Measurements from ENCODE around the gene RPH3AL. TPM values are rescaled to one million over a fixed set of nuclear protein-coding genes. Genes with fewer than 3 reads are reported as not detected.

RPH3AL gene
- total and polyA plus RNA-seq, 10 of the 15 experiments (the other 5 are each of a cell fraction or from before 2014, with no cell fraction given) = 0.04 to 1.2 (median 0.47) TPM; not detected in 2

DNA sequence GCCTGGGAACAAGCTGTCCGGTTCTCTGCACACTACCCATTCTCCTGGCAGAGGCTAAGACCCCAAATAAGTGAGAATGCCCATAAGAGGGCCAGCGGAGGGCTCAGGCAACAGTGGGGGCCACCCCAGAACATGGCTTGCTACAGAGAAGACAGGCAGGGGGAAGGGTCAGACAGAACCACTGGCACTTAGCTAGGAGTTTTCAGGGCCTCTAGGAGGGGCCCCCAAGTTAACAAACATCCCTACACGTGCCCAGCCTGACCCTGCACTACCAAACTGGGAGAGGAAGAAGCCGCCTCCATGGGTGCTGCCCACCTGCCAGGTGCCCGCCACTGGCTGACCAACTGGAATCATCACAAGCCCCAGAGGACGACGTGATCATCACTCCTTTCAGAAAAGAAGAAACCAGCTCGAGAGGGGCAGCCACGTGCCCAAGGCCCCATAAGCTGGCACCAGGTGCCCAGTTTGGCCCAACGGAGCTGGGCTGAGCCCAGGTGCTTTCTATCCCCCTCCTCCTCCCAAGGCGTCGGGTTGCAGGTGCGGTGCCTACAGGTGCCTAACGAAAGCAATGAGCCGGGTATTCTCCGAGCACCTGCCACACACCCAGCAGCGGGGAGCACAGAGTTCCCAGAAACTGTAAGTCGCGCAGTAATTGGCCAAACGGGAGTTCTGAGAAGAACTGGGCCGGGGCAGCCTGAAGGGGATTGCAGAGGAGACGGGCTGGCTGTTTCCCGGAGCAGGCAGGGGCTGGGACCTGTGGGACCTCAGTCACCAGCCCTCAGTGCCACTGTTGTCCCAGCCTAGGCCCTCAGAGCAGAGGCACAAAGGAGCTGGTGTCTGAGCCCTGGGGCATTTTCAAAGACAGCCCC lies 13.2 kb downstream of the RPH3AL start:
- in situ Hi-C loops (cut with MboI) = no loop called here
- Histone ChIP-seq H3K9ac (ENCODE audit: control insufficient read depth, insufficient read depth, low read length) (no peak overlapping the region), H3K4me3 (no peak overlapping the region), H3K4me1 (ENCODE audit: control insufficient read depth, insufficient read depth, low read length) (no peaks in the 10 kb centered on the region; the same call in 1 of the 2 replicates), H3K9me3 (replicated peaks; ENCODE audit: control insufficient read depth, insufficient read depth, low read length) (no peaks in the 10 kb centered on the region; the same call in 2 of the 3 replicates), H3K36me3 (ENCODE audit: control insufficient read depth in 2 of 2, insufficient read depth in 2 of 2, low read length in 1 of 2) (no peaks in the 10 kb centered on the region), H3K27me3 (replicated peaks in 1 of 2; ENCODE audit: control insufficient read depth in 2 of 2, insufficient read depth in 2 of 2, low read length in 1 of 2) (no peaks in the 10 kb centered on the region; a peak in 1 of 4 replicates), H4K20me1 (ENCODE audit: control insufficient read depth, insufficient read depth) (no peaks in the 10 kb centered on the region), H3K4me2 (ENCODE audit: control insufficient read depth, insufficient read depth) (no peak overlapping the region), H3K79me2 (ENCODE audit: control insufficient read depth, insufficient read depth, low read length) (no peaks in the 10 kb centered on the region), H2AFZ (ENCODE audit: control insufficient read depth, low read depth, low read length) (no peak overlapping the region), H3K27ac (ENCODE audit: control insufficient read depth, insufficient read depth) (no peak overlapping the region)
- intact Hi-C loops (cut with micrococcal nuclease; ENCODE audit: unreplicated experiment) = no loop called here
- POLR2A ChIA-PET = no interaction called here
- no TSS peak for BruUV-seq (replicated peaks)
- TF ChIP-seq, protein P1, sequence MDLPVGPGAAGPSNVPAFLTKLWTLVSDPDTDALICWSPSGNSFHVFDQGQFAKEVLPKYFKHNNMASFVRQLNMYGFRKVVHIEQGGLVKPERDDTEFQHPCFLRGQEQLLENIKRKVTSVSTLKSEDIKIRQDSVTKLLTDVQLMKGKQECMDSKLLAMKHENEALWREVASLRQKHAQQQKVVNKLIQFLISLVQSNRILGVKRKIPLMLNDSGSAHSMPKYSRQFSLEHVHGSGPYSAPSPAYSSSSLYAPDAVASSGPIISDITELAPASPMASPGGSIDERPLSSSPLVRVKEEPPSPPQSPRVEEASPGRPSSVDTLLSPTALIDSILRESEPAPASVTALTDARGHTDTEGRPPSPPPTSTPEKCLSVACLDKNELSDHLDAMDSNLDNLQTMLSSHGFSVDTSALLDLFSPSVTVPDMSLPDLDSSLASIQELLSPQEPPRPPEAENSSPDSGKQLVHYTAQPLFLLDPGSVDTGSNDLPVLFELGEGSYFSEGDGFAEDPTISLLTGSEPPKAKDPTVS (IDR thresholded peaks at IDR 0.05; ENCODE audit: low read depth, low read length) = no peak
- TF ChIP-seq TCF3 (IDR thresholded peaks at IDR 0.05; ENCODE audit: borderline replicate concordance, insufficient read depth, low read depth, low read length) (no peak), PKNOX1 (IDR thresholded peaks at IDR 0.05) (no peak), MYB (IDR thresholded peaks at IDR 0.05; ENCODE audit: borderline replicate concordance, low read depth, low read length) (no peak), SMC3 (IDR thresholded peaks at IDR 0.05; ENCODE audit: borderline replicate concordance, low read length) (no peak), SRF (IDR thresholded peaks at IDR 0.05; ENCODE audit: low read depth in 2 of 2, low read length in 2 of 2) (no peak), BCL3 (IDR thresholded peaks at IDR 0.05; ENCODE audit: borderline replicate concordance, insufficient read depth, low read depth, low read length, poor library complexity, severe bottlenecking) (no peak)
- TF ChIP-seq, protein P2, sequence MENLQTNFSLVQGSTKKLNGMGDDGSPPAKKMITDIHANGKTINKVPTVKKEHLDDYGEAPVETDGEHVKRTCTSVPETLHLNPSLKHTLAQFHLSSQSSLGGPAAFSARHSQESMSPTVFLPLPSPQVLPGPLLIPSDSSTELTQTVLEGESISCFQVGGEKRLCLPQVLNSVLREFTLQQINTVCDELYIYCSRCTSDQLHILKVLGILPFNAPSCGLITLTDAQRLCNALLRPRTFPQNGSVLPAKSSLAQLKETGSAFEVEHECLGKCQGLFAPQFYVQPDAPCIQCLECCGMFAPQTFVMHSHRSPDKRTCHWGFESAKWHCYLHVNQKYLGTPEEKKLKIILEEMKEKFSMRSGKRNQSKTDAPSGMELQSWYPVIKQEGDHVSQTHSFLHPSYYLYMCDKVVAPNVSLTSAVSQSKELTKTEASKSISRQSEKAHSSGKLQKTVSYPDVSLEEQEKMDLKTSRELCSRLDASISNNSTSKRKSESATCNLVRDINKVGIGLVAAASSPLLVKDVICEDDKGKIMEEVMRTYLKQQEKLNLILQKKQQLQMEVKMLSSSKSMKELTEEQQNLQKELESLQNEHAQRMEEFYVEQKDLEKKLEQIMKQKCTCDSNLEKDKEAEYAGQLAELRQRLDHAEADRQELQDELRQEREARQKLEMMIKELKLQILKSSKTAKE (IDR thresholded peaks at IDR 0.05; ENCODE audit: low read depth, poor library complexity, severe bottlenecking) = no peak
- no peak for DNase-seq (ENCODE audit: low read depth, low spot score)
- CTCF ChIA-PET = no interaction called here
- FAIRE-seq = no peak
- RAD21 ChIA-PET (ENCODE audit: unreplicated experiment) = no interaction called here
- SMC1A ChIA-PET (ENCODE audit: uncharacterized antibody, unreplicated experiment) = no interaction called here
- ATAC-seq = no peak
- 50% methylated on average over 23 of the region's 23 CpGs for WGBS (ENCODE audit: insufficient coverage, insufficient replicate concordance, low lambda C conversion rate, missing lambda C conversion rate)
